HG03103 (cell line): ENCODE data around the gene KDM4C.

Experiments
- ATAC-seq: cut with Tn5 transposase; IDR thresholded peaks from one replicate; pipeline ENCODE4 v1.9.1; 2021; ENCODE audit warnings: low read depth; ENCODE audit not compliant: unreplicated experiment

The KDM4C gene

GRCh38 chr9:6897898-6898302 is 140.1 kb downstream of the KDM4C start:
- ATAC-seq: no peak

GRCh38 chr9:6899274-6899673 is 141.5 kb downstream of the KDM4C start:
- ATAC-seq: no peak

DNA sequence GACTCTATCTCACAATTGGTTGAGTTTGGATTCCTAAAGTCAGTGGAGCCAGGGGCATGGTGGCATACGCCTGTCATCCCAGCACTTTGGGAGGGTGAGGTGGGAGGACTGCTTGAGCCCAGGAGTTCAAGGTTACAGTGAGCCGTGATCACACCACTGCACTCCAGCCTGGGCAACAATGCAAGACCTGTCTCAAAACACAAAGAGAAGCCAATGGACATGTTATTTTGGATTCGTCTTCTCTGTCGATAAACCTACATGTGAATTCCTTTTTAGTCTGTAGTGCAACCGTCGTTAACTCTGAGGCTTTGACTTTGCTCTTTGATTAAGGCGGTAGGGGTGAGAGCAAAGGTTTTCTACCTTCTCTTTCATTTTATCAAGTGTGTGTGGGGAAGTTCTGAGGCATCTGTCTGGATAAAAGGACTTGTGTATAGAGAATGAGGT is 142.7 kb downstream of the KDM4C start:
- ATAC-seq: no peak

DNA sequence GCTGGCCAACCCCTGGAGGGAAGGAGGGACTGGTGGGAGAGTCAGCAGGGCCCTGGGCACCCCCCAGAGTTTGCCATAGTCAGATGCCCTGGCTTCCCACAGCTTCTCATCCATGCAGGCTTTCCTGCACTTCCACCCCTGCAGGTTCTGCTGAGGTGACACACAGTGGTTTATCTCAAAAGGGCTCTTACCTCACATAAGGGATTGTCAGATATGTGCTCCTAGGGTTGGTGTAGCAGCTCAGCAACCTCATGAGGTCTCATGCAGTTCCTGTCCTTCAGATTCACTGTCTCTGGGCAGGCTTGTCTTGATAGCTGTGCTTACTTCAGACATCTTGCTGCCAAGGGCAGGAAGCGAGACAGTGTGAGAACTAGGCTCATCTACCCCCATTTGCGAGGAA is 143.4 kb downstream of the KDM4C start:
- no peak for ATAC-seq

DNA sequence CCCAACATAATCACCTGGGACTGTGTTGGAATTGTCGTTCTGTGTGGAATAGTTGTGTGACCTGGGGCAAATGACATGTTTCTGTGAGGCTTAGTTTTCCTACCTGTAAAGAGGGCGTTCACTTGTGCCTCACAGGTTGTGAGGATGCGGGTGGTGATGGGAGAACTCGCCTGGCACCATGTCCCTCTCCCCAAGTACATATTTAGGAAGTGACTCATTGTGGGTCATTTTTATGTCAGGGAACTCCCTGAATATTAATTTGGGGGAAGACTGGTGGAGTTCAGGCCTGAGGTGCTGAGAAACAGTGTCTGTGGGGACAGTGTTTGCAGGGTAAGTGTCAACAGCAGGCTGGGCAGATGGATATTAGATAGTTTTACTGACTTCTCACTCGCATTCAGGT is 144.7 kb downstream of the KDM4C start:
- no peak for ATAC-seq

DNA sequence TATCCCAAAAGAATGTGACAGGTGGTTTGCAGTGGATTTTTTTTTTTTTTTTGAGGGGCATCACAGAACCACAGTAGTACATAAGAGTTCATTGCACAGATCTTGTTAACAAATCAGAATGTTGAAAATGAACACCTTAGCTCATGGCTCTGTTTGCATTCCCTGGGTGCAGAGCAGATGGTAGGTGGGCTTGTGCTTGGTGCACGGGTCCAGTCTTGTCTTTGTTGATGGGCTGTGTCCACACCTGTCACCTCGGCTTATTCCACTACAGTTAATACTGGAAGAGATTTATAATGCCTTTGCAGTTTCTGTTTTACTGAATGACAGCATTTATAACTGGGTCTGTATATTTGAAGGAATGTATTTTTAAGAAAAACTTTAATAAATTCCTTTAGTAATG is 146.6 kb downstream of the KDM4C start:
- no peak for ATAC-seq

GRCh38 chr9:6905850-6906375 is 148.1 kb downstream of the KDM4C start:
- ATAC-seq: no peak

DNA sequence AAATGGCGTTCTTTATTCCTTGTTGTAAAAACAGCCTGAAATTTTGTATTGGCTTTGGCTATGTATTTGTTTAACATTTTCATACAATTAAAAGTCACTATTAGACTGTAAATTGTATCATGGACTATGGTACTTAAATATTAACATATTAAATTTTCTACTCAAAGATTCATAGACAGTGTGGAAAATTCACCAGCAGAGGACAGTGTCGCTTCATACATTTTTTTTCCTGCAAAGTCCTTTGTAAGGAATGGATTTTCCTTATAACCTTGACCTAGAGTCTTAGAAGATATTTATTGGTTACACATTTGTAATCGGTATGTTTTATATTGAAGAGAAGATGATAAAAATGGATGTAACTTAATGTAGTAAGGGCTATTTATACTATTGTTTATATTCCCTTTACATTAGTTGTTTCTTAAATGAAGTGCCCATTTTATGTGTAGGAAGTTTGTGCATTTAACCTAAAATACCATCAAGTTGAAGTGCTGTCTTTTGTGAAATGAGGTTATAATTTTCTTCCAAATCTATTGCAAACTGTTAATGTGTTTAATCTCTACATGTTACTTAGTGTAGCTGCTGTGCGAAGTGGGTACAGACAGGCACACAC is 150.1 kb downstream of the KDM4C start:
- no peak for ATAC-seq

DNA sequence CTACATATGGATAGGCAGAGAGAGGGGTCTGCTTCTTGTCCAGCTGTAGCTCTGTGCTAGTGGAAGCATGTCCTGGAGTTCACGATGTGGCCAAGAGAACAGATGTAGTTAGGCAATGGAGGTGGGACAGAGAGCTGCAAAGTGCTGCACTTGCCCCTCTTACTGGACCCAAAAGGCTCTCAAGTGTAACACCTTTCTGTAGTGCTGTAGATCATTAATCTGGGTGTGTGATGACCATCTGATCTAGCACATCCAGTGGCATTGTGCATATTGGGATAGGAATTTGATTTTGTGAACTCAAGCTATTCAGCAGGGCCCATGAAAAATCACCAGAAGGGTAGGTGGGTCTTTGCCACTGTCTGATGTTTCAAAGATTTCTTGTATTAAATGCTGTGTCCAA is 151.4 kb downstream of the KDM4C start:
- ATAC-seq: no peak

DNA sequence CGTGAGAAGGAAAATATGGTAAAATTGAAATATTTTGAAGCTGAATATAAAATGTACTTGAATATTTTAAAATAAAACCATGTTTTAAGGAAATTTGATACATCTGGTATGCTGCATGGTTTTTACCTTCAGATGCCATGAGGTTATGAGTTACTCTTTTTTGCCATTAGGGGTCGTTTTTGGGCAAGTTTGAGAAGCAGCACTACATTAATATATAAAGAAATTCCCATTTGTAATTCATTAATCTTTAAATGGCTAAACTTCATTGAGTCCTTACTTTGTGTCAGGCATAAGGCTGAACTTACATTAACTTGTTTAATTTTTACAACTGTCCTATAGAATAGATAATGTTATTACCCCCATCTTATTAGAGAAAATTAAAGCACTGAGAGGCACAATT is 152.3 kb downstream of the KDM4C start:
- ATAC-seq: no peak

DNA sequence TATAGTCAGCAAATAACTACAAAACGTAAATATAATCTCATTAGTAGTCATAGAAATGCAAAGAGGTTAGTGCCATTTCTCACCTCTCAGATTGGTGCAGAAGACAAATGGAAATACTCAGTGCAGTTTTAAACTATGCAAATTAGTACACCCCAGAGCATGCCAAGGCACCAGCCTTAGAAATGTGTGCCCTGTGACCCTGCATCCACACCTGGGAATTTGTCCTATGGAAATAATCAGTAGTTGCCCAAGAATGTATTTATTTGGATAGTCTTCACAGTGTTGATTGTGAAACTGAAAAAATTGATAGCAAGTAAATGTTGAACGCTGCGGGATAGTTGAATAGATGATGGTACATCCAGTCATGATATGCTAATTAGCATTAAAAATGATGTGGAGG is 152.7 kb downstream of the KDM4C start:
- no peak for ATAC-seq

DNA sequence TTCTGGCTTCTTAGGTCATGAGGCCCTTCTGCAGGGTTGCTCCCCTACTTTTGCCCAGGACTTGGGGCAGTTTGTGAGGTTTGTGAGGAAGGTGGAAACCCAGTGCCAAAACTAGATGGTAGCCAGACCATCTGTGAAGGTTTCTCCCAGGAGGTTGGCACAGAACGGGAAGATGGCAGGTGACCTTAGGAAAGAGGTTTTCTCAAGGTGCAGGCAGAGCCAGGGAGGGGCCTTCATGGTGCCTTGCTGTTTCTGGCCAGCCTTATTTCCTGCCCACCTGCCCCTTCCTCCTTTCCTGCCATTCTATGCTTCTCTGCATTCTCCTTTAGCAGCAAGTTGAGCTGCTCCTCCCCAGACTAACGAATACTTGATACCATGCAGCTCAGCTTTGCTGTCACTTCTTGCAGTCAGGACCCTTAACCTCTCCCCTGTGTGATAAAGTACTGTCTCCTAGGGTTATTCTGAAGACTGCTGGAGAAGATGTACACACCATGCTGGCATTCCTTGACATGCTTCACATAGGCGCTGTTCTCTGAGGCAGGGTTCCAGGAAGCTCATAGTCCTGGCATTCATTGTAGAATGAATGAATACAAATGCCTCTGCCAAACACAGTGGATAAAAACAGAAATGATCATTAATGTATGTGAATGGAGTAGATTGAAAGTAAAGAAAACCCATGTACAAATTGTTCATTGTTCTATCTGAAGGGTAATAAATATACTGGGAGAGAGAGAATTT is 154.3 kb downstream of the KDM4C start:
- no peak for ATAC-seq

DNA sequence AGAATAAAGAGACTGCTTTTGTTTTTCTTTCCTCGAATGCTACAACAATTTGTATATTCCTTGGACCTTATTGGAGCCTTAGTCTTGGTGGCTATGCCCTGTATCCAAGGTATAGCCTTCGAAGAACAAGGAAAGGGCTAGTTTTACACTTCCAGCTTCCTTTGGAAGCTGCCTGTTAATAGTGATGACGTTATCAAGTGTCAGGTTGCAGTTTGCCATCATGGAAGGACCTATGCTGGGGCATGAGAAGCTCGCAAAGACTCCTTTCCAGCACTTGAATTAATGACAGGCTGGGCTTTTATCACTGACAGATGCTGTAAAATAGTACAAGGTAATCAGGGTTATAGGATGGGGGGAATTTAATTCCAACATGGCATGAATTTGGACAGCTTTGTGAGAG is 157.9 kb downstream of the KDM4C start:
- no peak for ATAC-seq

GRCh38 chr9:6917162-6917561 is 159.4 kb downstream of the KDM4C start:
- ATAC-seq: peak; percentile 84

DNA sequence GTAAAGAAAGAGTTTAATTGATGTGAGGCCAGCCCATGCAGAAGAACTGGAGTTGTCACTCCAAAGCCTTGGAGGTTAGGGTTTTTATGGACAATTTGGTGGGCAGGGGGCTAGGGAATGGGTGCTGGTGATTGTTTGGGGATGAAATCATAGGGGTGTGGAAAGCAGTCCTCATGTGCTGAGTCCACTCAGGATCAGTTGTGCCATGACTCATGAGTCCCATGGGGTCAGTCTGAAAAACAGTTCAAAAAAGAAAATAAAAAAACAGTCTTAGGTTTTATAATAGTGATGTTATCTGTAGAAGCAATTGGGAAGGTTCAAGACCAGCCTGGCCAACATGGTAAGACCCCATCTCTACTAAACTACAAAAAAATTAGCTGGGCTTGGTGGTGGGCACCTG is 162.3 kb downstream of the KDM4C start:
- no peak for ATAC-seq

DNA sequence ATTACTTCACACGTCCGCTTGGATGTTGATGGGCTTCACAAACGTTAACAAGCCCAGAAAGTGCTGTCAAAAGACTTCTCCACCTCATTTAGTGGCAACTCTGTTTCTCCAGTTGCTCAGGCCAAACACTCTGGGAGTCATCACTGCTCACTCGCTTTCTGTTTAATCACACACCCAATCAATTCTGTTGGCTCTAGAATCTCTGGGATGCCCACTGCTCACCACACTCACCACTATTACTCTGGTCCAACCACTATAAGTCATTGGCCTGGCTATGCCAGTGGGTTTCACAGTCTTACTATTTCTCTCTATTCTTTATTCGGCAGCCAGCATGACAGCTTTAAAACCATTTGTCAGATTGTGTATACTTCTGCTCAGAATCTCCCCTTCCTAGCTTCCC is 163.5 kb downstream of the KDM4C start:
- no peak for ATAC-seq

GRCh38 chr9:6922124-6922676 is 164.4 kb downstream of the KDM4C start:
- no peak for ATAC-seq

GRCh38 chr9:6922680-6923079 is 164.9 kb downstream of the KDM4C start:
- ATAC-seq: no peak

DNA sequence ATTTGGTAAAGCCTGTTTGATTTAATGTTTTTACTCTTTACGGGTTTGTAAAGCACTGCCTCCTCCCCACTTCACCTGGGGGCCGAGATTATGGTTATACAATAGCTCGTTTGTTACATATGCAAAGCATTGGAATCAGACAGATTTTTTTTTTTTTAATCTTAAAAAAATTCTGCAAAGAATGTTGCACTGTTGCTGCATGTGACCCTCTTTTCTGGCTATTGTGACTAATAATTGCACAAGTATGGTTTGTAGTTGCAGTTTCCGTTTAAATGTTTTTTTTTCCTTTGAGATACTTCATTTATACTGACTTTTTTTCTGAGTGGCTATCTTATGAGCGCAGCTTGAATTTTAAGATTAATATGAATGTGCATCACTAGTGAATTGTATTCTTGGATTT is 165.3 kb downstream of the KDM4C start:
- ATAC-seq: no peak

- ATAC-seq: no peak
Measured at GRCh38 chr9:6924149-6924548, 166.4 kb downstream of the KDM4C start.

- no peak for ATAC-seq
Measured at GRCh38 chr9:6924988-6925563, 167.3 kb downstream of the KDM4C start.

DNA sequence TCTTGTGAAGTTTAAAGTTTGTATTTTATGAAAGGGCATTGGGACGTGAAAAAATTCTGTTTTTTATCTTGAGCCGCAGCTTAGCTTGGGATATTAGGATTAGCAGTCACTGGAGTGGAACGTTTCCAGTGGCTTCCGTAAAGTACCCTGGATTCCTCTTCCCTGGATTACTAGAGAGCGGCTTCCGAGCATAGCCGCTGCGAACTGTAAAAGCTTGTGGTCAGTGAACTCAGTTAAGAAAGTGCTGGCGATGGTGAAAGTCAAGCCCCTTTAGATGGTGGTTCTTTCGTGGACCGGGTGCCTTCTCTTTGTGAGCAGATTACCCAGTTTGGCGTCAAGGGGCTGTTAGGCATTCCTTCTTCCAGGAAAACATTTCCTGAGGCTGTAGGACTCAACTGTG is 168.1 kb downstream of the KDM4C start:
- ATAC-seq: no peak
